Measurements from ENCODE around the gene SMARCAL1. TPM values are rescaled to one million over a fixed set of nuclear protein-coding genes. Genes with fewer than 3 reads are reported as not detected.
A peak's percentile ranks its signal among the peaks of the same experiment; 100 is the strongest.

The SMARCAL1 gene
- total and polyA plus RNA-seq, 9 of the 15 experiments (the other 6 are each of a cell fraction or from before 2014, with no cell fraction given) = 8.2 to 27.9 (median 12.4) TPM

- Histone ChIP-seq H3K27ac (ENCODE audit: extremely low read depth, low read depth, low read length) (no peak overlapping the region), H2AFZ (ENCODE audit: low read depth, low read length) (no peak overlapping the region), H3K79me2 (ENCODE audit: control insufficient read depth, insufficient read depth, low read length) (no peaks in the 10 kb centered on the region), H3K9me3 (replicated peaks; ENCODE audit: control insufficient read depth, insufficient read depth, low read depth, low read length) (no peaks in the 10 kb centered on the region), H3K4me3 (no peak overlapping the region), H3K4me2 (ENCODE audit: insufficient read depth, low read length) (no peak overlapping the region), H4K20me1 (replicated peaks; ENCODE audit: control insufficient read depth, insufficient read depth, low read length) (no peaks in the 10 kb centered on the region), H3K9ac (ENCODE audit: insufficient read depth in 1 of 2, low read depth in 2 of 2, low read length in 2 of 2) (no peak overlapping the region), H3K27me3 (ENCODE audit: control insufficient read depth in 2 of 2, insufficient read depth in 2 of 2, low read length in 2 of 2) (no peaks in the 10 kb centered on the region), H3K4me1 (replicated peaks in 1 of 2; ENCODE audit: control insufficient read depth in 2 of 2, insufficient read depth in 2 of 2, low read length in 2 of 2) (no peaks in the 10 kb centered on the region; a peak in 1 of 5 replicates), H3K36me3 (ENCODE audit: control insufficient read depth, insufficient read depth, low read length) (peaks cover 11% of the 10 kb centered on the region; the same call in 1 of the 3 replicates), H3K9me1 (ENCODE audit: control insufficient read depth, insufficient read depth, low read length) (no peaks in the 10 kb centered on the region)
- in situ Hi-C loops (cut with MboI) (no loop called here), intact Hi-C loops (cut with micrococcal nuclease) (no loop called here)
- CTCF ChIA-PET (ENCODE audit: low intra/inter-chr PET ratio) = no interaction called here
- WGBS (ENCODE audit: insufficient coverage, low coverage, missing lambda C conversion rate) = 100% methylated on average over 4 of the region's 4 CpGs
- no TSS peak for BruUV-seq (replicated peaks)
- no peak for TF ChIP-seq HNRNPK (IDR thresholded peaks at IDR 0.05; ENCODE audit: low read depth, low read length, poor library complexity, severe bottlenecking)
- peak; percentile 56; the same call in 1 of the 2 replicates for TF ChIP-seq CEBPB (tag; IDR thresholded peaks at IDR 0.05)
- no peak for TF ChIP-seq TRIM24 (IDR thresholded peaks at IDR 0.05)
- FAIRE-seq (no peak), DNase-seq (ENCODE audit: extremely low read depth in 1 of 4, low spot score in 3 of 4) (no peak), ATAC-seq (no peak)
- POLR2A ChIA-PET = no interaction called here
Observed at GRCh38 chr2:216467845-216468244, 55.6 kb downstream of the SMARCAL1 start.

GRCh38 chr2:216469661-216470060, 57.4 kb downstream of the SMARCAL1 start:
- no peaks in the 10 kb centered on the region for H3K9me1 ChIP-seq (ENCODE audit: control insufficient read depth, insufficient read depth, low read length)
- ATAC-seq (no peak), DNase-seq (ENCODE audit: extremely low read depth in 1 of 4, low spot score in 3 of 4) (no peak), FAIRE-seq (no peak)
- intact Hi-C loops (cut with micrococcal nuclease) = no loop called here
- no peak overlapping the region for H3K9ac ChIP-seq (ENCODE audit: insufficient read depth in 1 of 2, low read depth in 2 of 2, low read length in 2 of 2)
- H3K4me2 ChIP-seq (ENCODE audit: insufficient read depth, low read length) = no peak overlapping the region
- H3K9me3 ChIP-seq (replicated peaks; ENCODE audit: control insufficient read depth, insufficient read depth, low read depth, low read length) = no peaks in the 10 kb centered on the region
- no peaks in the 10 kb centered on the region; a peak in 1 of 5 replicates for H3K4me1 ChIP-seq (replicated peaks in 1 of 2; ENCODE audit: control insufficient read depth in 2 of 2, insufficient read depth in 2 of 2, low read length in 2 of 2)
- no peak overlapping the region for H2AFZ ChIP-seq (ENCODE audit: low read depth, low read length)
- H3K36me3 ChIP-seq (ENCODE audit: control insufficient read depth, insufficient read depth, low read length) = peaks cover 11% of the 10 kb centered on the region; the same call in 1 of the 3 replicates
- CTCF ChIA-PET (ENCODE audit: low intra/inter-chr PET ratio) = no interaction called here
- H3K4me3 ChIP-seq = no peak overlapping the region
- no TSS peak for BruUV-seq (replicated peaks)
- POLR2A ChIA-PET = no interaction called here
- H4K20me1 ChIP-seq (replicated peaks; ENCODE audit: control insufficient read depth, insufficient read depth, low read length) = no peaks in the 10 kb centered on the region
- H3K27ac ChIP-seq (ENCODE audit: extremely low read depth, low read depth, low read length) = no peak overlapping the region
- no peaks in the 10 kb centered on the region for H3K79me2 ChIP-seq (ENCODE audit: control insufficient read depth, insufficient read depth, low read length)
- in situ Hi-C loops (cut with MboI) = no loop called here
- no peaks in the 10 kb centered on the region for H3K27me3 ChIP-seq (ENCODE audit: control insufficient read depth in 2 of 2, insufficient read depth in 2 of 2, low read length in 2 of 2)
- no peak for TF ChIP-seq TAF1 (IDR thresholded peaks at IDR 0.05; ENCODE audit: control insufficient read depth, extremely low read depth, insufficient read depth, low read length, severe bottlenecking)
- no peak for TF ChIP-seq ELF4 (CRISPR knock-in tag; IDR thresholded peaks at IDR 0.05)
- no peak for TF ChIP-seq KDM4B (IDR thresholded peaks at IDR 0.05; ENCODE audit: borderline replicate concordance in 2 of 2, low read depth in 1 of 2)
- no peak for TF ChIP-seq RBM14 (IDR thresholded peaks at IDR 0.05; ENCODE audit: borderline replicate concordance, insufficient read depth, low read depth, low read length)
- TF ChIP-seq CEBPB (tag; IDR thresholded peaks at IDR 0.05) = no peak
- no peak for TF ChIP-seq TCFL5 (CRISPR knock-in tag; conservative IDR thresholded peaks at IDR 0.05)
- no peak for TF ChIP-seq HIVEP1 (CRISPR knock-in tag; IDR thresholded peaks at IDR 0.05)
- no peak for TF ChIP-seq ZNF263 (CRISPR knock-in tag; IDR thresholded peaks at IDR 0.05; ENCODE audit: borderline replicate concordance)
- no peak for TF ChIP-seq XRCC3 (IDR thresholded peaks at IDR 0.05)
- TF ChIP-seq ZNF146 (CRISPR knock-in tag; IDR thresholded peaks at IDR 0.05; ENCODE audit: unreplicated experiment) = no peak
- TF ChIP-seq TOE1 (IDR thresholded peaks at IDR 0.05; ENCODE audit: borderline replicate concordance) = no peak
- TF ChIP-seq TOE1 (CRISPR knock-in tag; IDR thresholded peaks at IDR 0.05; ENCODE audit: borderline replicate concordance, low read depth) = no peak

Data from K562 (cell line).